Neural progenitor cell (in vitro differentiated cells): ENCODE results near the gene EDIL3. TPM values are rescaled to one million over a fixed set of nuclear protein-coding genes. Genes with fewer than 3 reads are reported as not detected.
A peak's percentile ranks its signal among the peaks of the same experiment; 100 is the strongest.

Source experiments
- DNase-seq: peaks from one replicate; pipeline ENCODE4 v3.0.0-alpha.2; 2016; ENCODE audit warnings: low spot score
- H2AFZ ChIP-seq: fragments of 200-600 bp; sonication (generic); replicated peaks from 2 replicates; pipeline ENCODE4 v1.6.1; 2016; ENCODE audit warnings: antibody characterized with exemption
- H3F3A ChIP-seq: fragments of 200-600 bp; sonication (generic); 2 replicates; pipeline ENCODE4 v1.6.1; 2016; ENCODE audit warnings: antibody characterized with exemption, low read depth
- H3K27ac ChIP-seq: fragments of 200-600 bp; sonication (generic); 2 replicates; pipeline ENCODE4 v1.5.1; 2016; ENCODE audit warnings: mild to moderate bottlenecking
- H3K27me3 ChIP-seq: fragments of 200-600 bp; sonication (generic); 2 replicates; pipeline ENCODE4 v1.6.1; 2016; ENCODE audit warnings: mild to moderate bottlenecking, moderate library complexity
- H3K36me3 ChIP-seq: fragments of 200-600 bp; sonication (generic); 2 replicates; pipeline ENCODE4 v1.5.1; 2016
- H3K4me1 ChIP-seq: fragments of 200-600 bp; sonication (generic); 2 replicates; pipeline ENCODE4 v1.6.1; 2016; ENCODE audit warnings: mixed run types
- H3K4me2 ChIP-seq: fragments of 200-600 bp; sonication (generic); 2 replicates; pipeline ENCODE4 v1.6.1; 2016
- H3K4me3 ChIP-seq: fragments of 200-600 bp; sonication (generic); 2 replicates; pipeline ENCODE4 v1.5.1; 2016
- H3K79me2 ChIP-seq: fragments of 200-600 bp; sonication (generic); 2 replicates; pipeline ENCODE4 v1.6.1; 2016; ENCODE audit warnings: low read depth
- H3K9ac ChIP-seq: fragments of 200-600 bp; sonication (generic); 2 replicates; pipeline ENCODE4 v1.6.1; 2016
- H3K9me3 ChIP-seq: fragments of 200-600 bp; sonication (generic); 2 replicates; pipeline ENCODE4 v1.5.1; 2016; ENCODE audit warnings: low read depth
- H4K20me1 ChIP-seq: fragments of 200-600 bp; sonication (generic); 2 replicates; pipeline ENCODE4 v1.6.1; 2016; ENCODE audit warnings: low read depth
- H3K27ac Mint-ChIP-seq: 3 replicates; pipeline ENCODE4 v1.8.0; 2021; ENCODE audit warnings: mixed read lengths
- H3K27me3 Mint-ChIP-seq: 2 replicates; pipeline ENCODE4 v1.8.0; 2022; ENCODE audit warnings: low read depth, mild to moderate bottlenecking, inconsistent platforms, moderate library complexity, mixed read lengths; ENCODE audit not compliant: insufficient read depth
- H3K36me3 Mint-ChIP-seq: 3 replicates; pipeline ENCODE4 v1.8.0; 2021; ENCODE audit warnings: mixed read lengths
- H3K4me1 Mint-ChIP-seq: 3 replicates; pipeline ENCODE4 v1.8.0; 2021; ENCODE audit warnings: mixed read lengths
- H3K4me3 Mint-ChIP-seq: 3 replicates; pipeline ENCODE4 v1.8.0; 2021; ENCODE audit warnings: mild to moderate bottlenecking, moderate library complexity, mixed read lengths
- H3K9me3 Mint-ChIP-seq: 3 replicates; pipeline ENCODE4 v1.8.0; 2020; ENCODE audit warnings: mixed read lengths
- EZH2 ChIP-seq: fragments of 200-600 bp; sonication (generic); IDR thresholded peaks from 2 replicates; pipeline ENCODE4 v1.6.1; 2017; ENCODE audit warnings: antibody characterized with exemption, mild to moderate bottlenecking, moderate library complexity
- EZH2phosphoT487 ChIP-seq: fragments of 200-600 bp; sonication (generic); IDR thresholded peaks from 2 replicates; pipeline ENCODE4 v1.6.1; 2017; ENCODE audit warnings: antibody characterized with exemption
- total RNA-seq: library from RNA; depleted of rRNA; stranded (reverse); fragments of >200 nt; gene quantifications from 2 replicates; pipeline ENCODE4 v1.2.3, GENCODE V29; 2015; ENCODE audit warnings: low replicate concordance
- TF ChIP-seq, protein P1 (sequence below): fragments of 200-600 bp; sonication (generic); IDR thresholded peaks from 2 replicates; pipeline ENCODE4 v1.5.1; 2017; ENCODE audit warnings: antibody characterized with exemption, mild to moderate bottlenecking

Gene EDIL3
- total RNA-seq, 1 donor from 2014 or later = 13.8 TPM

DNA sequence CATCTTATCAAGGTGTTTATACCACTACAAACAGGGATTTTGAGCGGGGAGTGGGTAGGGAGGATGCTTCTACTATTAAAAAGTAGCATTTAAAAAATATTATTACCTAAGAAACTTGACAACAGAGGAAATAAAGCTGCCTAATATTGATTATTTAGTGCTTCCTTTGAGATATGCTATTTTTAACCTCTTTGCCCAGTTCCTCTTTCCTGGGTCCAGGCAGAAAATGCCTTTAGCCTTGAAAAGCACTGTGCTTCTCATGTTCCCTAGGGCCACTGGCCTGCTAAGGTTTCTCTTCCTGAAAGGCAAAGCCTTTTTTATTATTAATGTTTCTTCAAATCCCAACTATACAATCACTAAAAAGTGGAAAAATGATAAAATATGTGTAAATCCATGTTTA is 446.8 kb downstream of the EDIL3 start:
- H3K27ac Mint-ChIP-seq = no peak overlapping the region

DNA sequence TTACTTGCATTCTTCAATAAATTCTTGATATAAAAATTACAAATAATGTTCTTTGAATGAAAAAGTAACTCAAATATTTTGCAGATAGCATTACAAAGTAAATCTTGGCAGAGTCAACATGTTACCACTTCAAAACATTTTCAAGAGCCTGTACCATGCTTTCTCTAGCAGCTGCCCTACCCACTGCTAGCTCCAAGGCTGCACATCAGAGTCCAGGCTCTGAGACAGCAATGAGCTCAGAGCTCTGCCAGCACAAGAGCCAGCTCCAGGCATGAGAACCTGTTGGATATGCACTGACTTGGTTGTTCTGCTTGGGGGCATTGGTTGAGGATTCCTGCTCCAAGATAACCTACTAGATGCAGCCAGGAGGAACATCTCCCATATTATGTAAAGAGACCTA is 452.7 kb downstream of the EDIL3 start:
- Histone ChIP-seq H3K36me3 (no peaks in the 10 kb centered on the region), H3K9ac (no peak overlapping the region), H3K27me3 (no peaks in the 10 kb centered on the region), H3K4me3 (no peak overlapping the region), H3K27ac (no peak overlapping the region), H2AFZ (no peak overlapping the region), H3K9me3 (no peaks in the 10 kb centered on the region), H3F3A (no peaks in the 10 kb centered on the region), H3K4me2 (no peak overlapping the region), H4K20me1 (no peaks in the 10 kb centered on the region), H3K79me2 (no peaks in the 10 kb centered on the region), H3K4me1 (no peaks in the 10 kb centered on the region)
- Mint-ChIP-seq H3K36me3 (peaks cover 3% of the 10 kb centered on the region), H3K27me3 (no peaks in the 10 kb centered on the region), H3K4me3 (no peak overlapping the region), H3K27ac (no peak overlapping the region), H3K4me1 (peaks cover 4% of the 10 kb centered on the region), H3K9me3 (peaks cover 4% of the 10 kb centered on the region)
- TF ChIP-seq, protein P1, sequence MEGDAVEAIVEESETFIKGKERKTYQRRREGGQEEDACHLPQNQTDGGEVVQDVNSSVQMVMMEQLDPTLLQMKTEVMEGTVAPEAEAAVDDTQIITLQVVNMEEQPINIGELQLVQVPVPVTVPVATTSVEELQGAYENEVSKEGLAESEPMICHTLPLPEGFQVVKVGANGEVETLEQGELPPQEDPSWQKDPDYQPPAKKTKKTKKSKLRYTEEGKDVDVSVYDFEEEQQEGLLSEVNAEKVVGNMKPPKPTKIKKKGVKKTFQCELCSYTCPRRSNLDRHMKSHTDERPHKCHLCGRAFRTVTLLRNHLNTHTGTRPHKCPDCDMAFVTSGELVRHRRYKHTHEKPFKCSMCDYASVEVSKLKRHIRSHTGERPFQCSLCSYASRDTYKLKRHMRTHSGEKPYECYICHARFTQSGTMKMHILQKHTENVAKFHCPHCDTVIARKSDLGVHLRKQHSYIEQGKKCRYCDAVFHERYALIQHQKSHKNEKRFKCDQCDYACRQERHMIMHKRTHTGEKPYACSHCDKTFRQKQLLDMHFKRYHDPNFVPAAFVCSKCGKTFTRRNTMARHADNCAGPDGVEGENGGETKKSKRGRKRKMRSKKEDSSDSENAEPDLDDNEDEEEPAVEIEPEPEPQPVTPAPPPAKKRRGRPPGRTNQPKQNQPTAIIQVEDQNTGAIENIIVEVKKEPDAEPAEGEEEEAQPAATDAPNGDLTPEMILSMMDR = no peak
- TF ChIP-seq EZH2phosphoT487 (no peak), EZH2 (no peak)
- no peak for DNase-seq

More for the DNA sequence above, 446.8 kb downstream of the EDIL3 start:
- no peak for TF ChIP-seq EZH2
- TF ChIP-seq, protein P1 = no peak
- no peak for TF ChIP-seq EZH2phosphoT487
- Histone ChIP-seq H3K27me3 (no peaks in the 10 kb centered on the region), H3K36me3 (no peaks in the 10 kb centered on the region), H2AFZ (no peak overlapping the region), H4K20me1 (no peaks in the 10 kb centered on the region), H3F3A (no peaks in the 10 kb centered on the region), H3K4me3 (no peak overlapping the region), H3K4me1 (no peaks in the 10 kb centered on the region), H3K79me2 (no peaks in the 10 kb centered on the region), H3K4me2 (no peak overlapping the region), H3K27ac (no peak overlapping the region), H3K9me3 (no peaks in the 10 kb centered on the region), H3K9ac (no peak overlapping the region)
- Mint-ChIP-seq H3K4me3 (no peak overlapping the region), H3K4me1 (no peaks in the 10 kb centered on the region), H3K27me3 (no peaks in the 10 kb centered on the region), H3K36me3 (peaks cover 1% of the 10 kb centered on the region), H3K9me3 (peaks cover 2% of the 10 kb centered on the region)
- no peak for DNase-seq

DNA sequence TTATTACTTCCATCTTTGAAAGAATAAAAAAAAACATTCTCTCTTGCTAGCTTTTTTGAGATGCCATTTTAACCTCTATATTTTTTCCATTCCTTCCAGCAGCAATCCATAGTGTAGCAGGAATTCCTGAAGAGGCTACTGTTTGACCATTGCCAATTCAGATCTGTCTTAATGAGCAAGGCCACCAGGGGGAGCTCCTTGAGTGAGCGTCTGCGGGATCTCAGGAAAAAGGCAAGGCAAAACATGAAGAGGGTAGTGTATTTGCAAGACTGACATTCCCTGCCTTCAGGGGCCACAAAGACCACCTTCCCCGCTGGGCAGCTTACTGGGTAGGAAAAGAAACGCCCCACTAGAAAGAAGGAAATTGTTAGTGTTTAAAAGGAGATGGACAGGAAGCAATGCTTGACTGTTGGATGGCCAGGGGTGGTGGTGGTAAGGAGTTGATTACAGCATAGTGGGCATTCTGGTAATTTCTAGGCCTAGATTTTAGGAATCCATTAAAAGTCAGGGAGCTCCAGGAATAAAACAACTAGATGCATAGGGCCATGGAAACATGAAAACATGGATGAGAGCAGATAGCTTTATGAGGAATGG is 457.4 kb downstream of the EDIL3 start:
- Mint-ChIP-seq H3K36me3 (no peaks in the 10 kb centered on the region), H3K27ac (no peak overlapping the region), H3K9me3 (no peaks in the 10 kb centered on the region), H3K4me1 (peaks cover 17% of the 10 kb centered on the region), H3K4me3 (no peak overlapping the region), H3K27me3 (no peaks in the 10 kb centered on the region)
- Histone ChIP-seq H3K9ac (no peak overlapping the region), H2AFZ (peak overlapping the region; percentile 28), H3K36me3 (no peaks in the 10 kb centered on the region), H3K9me3 (no peaks in the 10 kb centered on the region), H3F3A (no peaks in the 10 kb centered on the region), H3K4me1 (no peaks in the 10 kb centered on the region), H3K4me2 (no peak overlapping the region), H3K79me2 (no peaks in the 10 kb centered on the region), H3K27me3 (no peaks in the 10 kb centered on the region), H3K27ac (no peak overlapping the region), H4K20me1 (no peaks in the 10 kb centered on the region), H3K4me3 (no peak overlapping the region)
- peak; percentile 82 for DNase-seq
- TF ChIP-seq, protein P1 = peak; percentile 95
- no peak for TF ChIP-seq EZH2
